OCI-LY7 (cell line): ENCODE measurements around the gene PLCB1. TPM values are rescaled to one million over a fixed set of nuclear protein-coding genes. Genes with fewer than 3 reads are reported as not detected.

Source experiments
- BruUV-seq: library from RNA; stranded (reverse); fragments of 400-500 nt; replicated peaks from 2 replicates; lab custom pipeline; 2021; lab: Mats Ljungman, UMichigan
- CTCF ChIA-PET: fragments of 300-600 bp; sonication (Branson Sonifier 250); formaldehyde crosslinking; loops from one replicate; lab custom pipeline; 2022; ENCODE audit warnings: antibody characterized with exemption; ENCODE audit not compliant: unreplicated experiment; lab: Charles Lee
- POLR2A ChIA-PET: fragments of 300-600 bp; sonication (Branson Sonifier 250); formaldehyde crosslinking; loops from one replicate; lab custom pipeline; 2022; ENCODE audit warnings: antibody characterized with exemption; lab: Charles Lee
- DNase-seq: peaks from one replicate; pipeline ENCODE4 v3.0.0-alpha.2; 2015; ENCODE audit warnings: low spot score
- H2AFZ ChIP-seq: fragments of 200-600 bp; sonication (generic), shearing (Covaris generic); 2 replicates; pipeline ENCODE4 v1.6.1; 2014; ENCODE audit warnings: mild to moderate bottlenecking, antibody characterized with exemption, low read length, moderate library complexity
- H3K27ac ChIP-seq: fragments of 200-600 bp; sonication (generic); 2 replicates; pipeline ENCODE4 v1.5.1; 2014; ENCODE audit warnings: mixed run types, low read depth, mild to moderate bottlenecking, moderate library complexity, low read length, inconsistent platforms; ENCODE audit not compliant: poor library complexity, severe bottlenecking
- H3K36me3 ChIP-seq: fragments of 200-600 bp; sonication (generic); 2 replicates; pipeline ENCODE4 v1.6.1; 2014; ENCODE audit warnings: mild to moderate bottlenecking, antibody characterized with exemption, low read length, moderate library complexity, mixed read lengths; ENCODE audit not compliant: insufficient read depth
- H3K4me1 ChIP-seq: fragments of 200-600 bp; sonication (generic); 2 replicates; pipeline ENCODE4 v1.5.1; 2014; ENCODE audit warnings: mild to moderate bottlenecking, low read length; ENCODE audit not compliant: insufficient read depth, poor library complexity, severe bottlenecking
- H3K4me2 ChIP-seq: fragments of 200-600 bp; sonication (generic); 2 replicates; pipeline ENCODE4 v1.6.1; 2014; ENCODE audit warnings: mild to moderate bottlenecking, low read length
- H3K4me3 ChIP-seq: fragments of 200-600 bp; sonication (generic); 2 replicates; pipeline ENCODE4 v1.5.1; 2014; ENCODE audit warnings: mild to moderate bottlenecking, low read depth, low read length; ENCODE audit not compliant: poor library complexity, severe bottlenecking
- H3K79me2 ChIP-seq: fragments of 200-600 bp; sonication (generic); 2 replicates; pipeline ENCODE4 v1.6.1; 2016; ENCODE audit warnings: low read depth, mild to moderate bottlenecking, low read length, moderate library complexity, mixed read lengths; ENCODE audit not compliant: insufficient read depth
- H3K9me2 ChIP-seq: fragments of 200-600 bp; sonication (generic); 2 replicates; pipeline ENCODE4 v1.6.1; 2016; ENCODE audit warnings: mild to moderate bottlenecking, low read length, mixed read lengths; ENCODE audit not compliant: insufficient read depth
- H3K9me3 ChIP-seq: fragments of 200-600 bp; sonication (generic); 2 replicates; pipeline ENCODE4 v1.6.1; 2014; ENCODE audit warnings: mild to moderate bottlenecking, mixed run types, low read length, mixed read lengths
- H4K20me1 ChIP-seq: fragments of 200-600 bp; sonication (generic); 2 replicates; pipeline ENCODE4 v1.6.1; 2014; ENCODE audit warnings: mild to moderate bottlenecking, antibody characterized with exemption, low read length, moderate library complexity, mixed read lengths; ENCODE audit not compliant: insufficient read depth
- EZH2phosphoT487 ChIP-seq: fragments of 200-600 bp; sonication (generic); IDR thresholded peaks from 2 replicates; pipeline ENCODE4 v1.6.1; 2018; ENCODE audit warnings: low read depth, borderline replicate concordance, mild to moderate bottlenecking, mixed run types, antibody characterized with exemption, low read length, moderate library complexity, mixed read lengths
- intact Hi-C: fragments of 100-400 bp; cut with micrococcal nuclease; formaldehyde crosslinking; loops from one replicate; pipeline ENCODE4 v1.10.0; 2022; ENCODE audit not compliant: unreplicated experiment
- total RNA-seq, 2 experiments: library from RNA; depleted of rRNA in 1 of 2; stranded (reverse); fragments of >200 nt in 1 of 2; shearing (Covaris generic) in 1 of 2; gene quantifications; 2 replicates each; pipeline ENCODE4 v1.2.3, GENCODE V29; 2014 to 2022
- TF ChIP-seq, protein P1 (sequence below): fragments of 200-600 bp; sonication (generic); conservative IDR thresholded peaks from 2 replicates; pipeline ENCODE4 v1.5.1; 2014; ENCODE audit warnings: mild to moderate bottlenecking, antibody characterized with exemption, low read length, moderate library complexity, mixed read lengths

Gene PLCB1
- total RNA-seq, 2 experiments from 2014 or later: 14.6 to 30.5 TPM

- H3K4me2 ChIP-seq: no peak overlapping the region
- no peak overlapping the region for H3K4me3 ChIP-seq
- no peaks in the 10 kb centered on the region for H3K4me1 ChIP-seq
- no peak overlapping the region for H2AFZ ChIP-seq
- no peaks in the 10 kb centered on the region for H3K36me3 ChIP-seq
- intact Hi-C loops: no loop called here
- H4K20me1 ChIP-seq: no peaks in the 10 kb centered on the region
- H3K79me2 ChIP-seq: no peaks in the 10 kb centered on the region
- H3K27ac ChIP-seq: no peak overlapping the region
- BruUV-seq: no TSS peak
- H3K9me3 ChIP-seq: no peaks in the 10 kb centered on the region
- H3K9me2 ChIP-seq: no peaks in the 10 kb centered on the region; the same call in 1 of the 2 replicates
- DNase-seq: no peak
- ChIA-PET POLR2A (interaction anchor here (0.8 kb wide), 1 partner anchor 14 kb away, joined by 3 read pairs; no protein-coding TSS in a partner anchor), CTCF (no interaction called here)
- no peak for TF ChIP-seq EZH2phosphoT487
- TF ChIP-seq, protein P1, sequence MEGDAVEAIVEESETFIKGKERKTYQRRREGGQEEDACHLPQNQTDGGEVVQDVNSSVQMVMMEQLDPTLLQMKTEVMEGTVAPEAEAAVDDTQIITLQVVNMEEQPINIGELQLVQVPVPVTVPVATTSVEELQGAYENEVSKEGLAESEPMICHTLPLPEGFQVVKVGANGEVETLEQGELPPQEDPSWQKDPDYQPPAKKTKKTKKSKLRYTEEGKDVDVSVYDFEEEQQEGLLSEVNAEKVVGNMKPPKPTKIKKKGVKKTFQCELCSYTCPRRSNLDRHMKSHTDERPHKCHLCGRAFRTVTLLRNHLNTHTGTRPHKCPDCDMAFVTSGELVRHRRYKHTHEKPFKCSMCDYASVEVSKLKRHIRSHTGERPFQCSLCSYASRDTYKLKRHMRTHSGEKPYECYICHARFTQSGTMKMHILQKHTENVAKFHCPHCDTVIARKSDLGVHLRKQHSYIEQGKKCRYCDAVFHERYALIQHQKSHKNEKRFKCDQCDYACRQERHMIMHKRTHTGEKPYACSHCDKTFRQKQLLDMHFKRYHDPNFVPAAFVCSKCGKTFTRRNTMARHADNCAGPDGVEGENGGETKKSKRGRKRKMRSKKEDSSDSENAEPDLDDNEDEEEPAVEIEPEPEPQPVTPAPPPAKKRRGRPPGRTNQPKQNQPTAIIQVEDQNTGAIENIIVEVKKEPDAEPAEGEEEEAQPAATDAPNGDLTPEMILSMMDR: no peak
Observed at GRCh38 chr20:8575114-8575513, 443.0 kb downstream of the PLCB1 start.

GRCh38 chr20:8578161-8578865, 446.2 kb downstream of the PLCB1 start:
- TF ChIP-seq EZH2phosphoT487: no peak
- TF ChIP-seq, protein P1: no peak
- Histone ChIP-seq H2AFZ (no peak overlapping the region), H3K79me2 (no peaks in the 10 kb centered on the region), H3K4me1 (peaks cover under 1% of the 10 kb centered on the region), H3K9me2 (no peaks in the 10 kb centered on the region), H4K20me1 (no peaks in the 10 kb centered on the region), H3K9me3 (no peaks in the 10 kb centered on the region), H3K36me3 (no peaks in the 10 kb centered on the region), H3K27ac (no peak overlapping the region), H3K4me2 (no peak overlapping the region), H3K4me3 (no peak overlapping the region)
- intact Hi-C loops: no loop called here
- DNase-seq: no peak
- POLR2A ChIA-PET: interaction anchor here (0.6 kb wide), 2 partner anchors 126 to 149 kb away, joined by 3 read pairs; no protein-coding TSS in a partner anchor
- CTCF ChIA-PET: no interaction called here
- BruUV-seq: no TSS peak

DNA sequence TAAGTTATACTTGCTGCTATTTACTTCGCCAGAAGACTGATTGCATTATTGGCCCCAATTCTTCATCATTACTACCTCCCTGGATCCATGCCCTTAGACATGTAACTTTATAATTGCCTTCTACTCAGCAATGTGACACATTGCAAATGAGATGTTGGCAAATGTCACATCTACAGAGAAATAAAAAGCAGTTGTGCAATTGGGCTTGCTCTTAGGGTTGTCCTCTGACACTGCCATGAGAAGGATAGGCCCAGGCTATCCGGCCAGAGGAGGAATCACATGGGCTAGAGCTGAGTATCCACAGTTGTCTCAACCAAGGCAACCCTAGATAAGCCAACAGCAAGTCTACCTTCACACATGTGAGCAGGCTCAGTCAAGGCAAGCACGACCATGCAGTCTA, 447.0 kb downstream of the PLCB1 start:
- no peaks in the 10 kb centered on the region for H3K9me3 ChIP-seq
- CTCF ChIA-PET: no interaction called here
- no peaks in the 10 kb centered on the region for H3K79me2 ChIP-seq
- no peak overlapping the region for H3K4me3 ChIP-seq
- H3K36me3 ChIP-seq: no peaks in the 10 kb centered on the region
- no peak overlapping the region for H2AFZ ChIP-seq
- intact Hi-C loops: no loop called here
- H3K9me2 ChIP-seq: no peaks in the 10 kb centered on the region
- H3K4me1 ChIP-seq: peaks cover 8% of the 10 kb centered on the region
- no peak overlapping the region for H3K27ac ChIP-seq
- no peak for DNase-seq
- no TSS peak for BruUV-seq
- no peaks in the 10 kb centered on the region for H4K20me1 ChIP-seq
- TF ChIP-seq, protein P1: no peak
- no peak for TF ChIP-seq EZH2phosphoT487
- no peak overlapping the region for H3K4me2 ChIP-seq
- POLR2A ChIA-PET: interaction anchor here (0.6 to 0.7 kb wide), 2 partner anchors 31 to 125 kb away, joined by 3 read pairs; no protein-coding TSS in a partner anchor
